Dermis blood vessel endothelial cell (primary cell): Measurements from ENCODE around the gene TSPAN14. TPM values are rescaled to one million over a fixed set of nuclear protein-coding genes. Genes with fewer than 3 reads are reported as not detected.
"Not testable (repeated sequence)": the region's sequence is repeated elsewhere in the genome, so short reads cannot be mapped to it uniquely, and the experiment has no call there.

ENCODE experiments used
- DNase-seq: peaks from one replicate; pipeline ENCODE4 v3.0.0; 2010
- total RNA-seq: library from RNA; depleted of rRNA; stranded (reverse); fragments of >200 nt; gene quantifications from 2 replicates; pipeline ENCODE4 v1.2.3, GENCODE V29; 2014

TSPAN14 gene, protein sequence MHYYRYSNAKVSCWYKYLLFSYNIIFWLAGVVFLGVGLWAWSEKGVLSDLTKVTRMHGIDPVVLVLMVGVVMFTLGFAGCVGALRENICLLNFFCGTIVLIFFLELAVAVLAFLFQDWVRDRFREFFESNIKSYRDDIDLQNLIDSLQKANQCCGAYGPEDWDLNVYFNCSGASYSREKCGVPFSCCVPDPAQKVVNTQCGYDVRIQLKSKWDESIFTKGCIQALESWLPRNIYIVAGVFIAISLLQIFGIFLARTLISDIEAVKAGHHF
- 91.0 and 148 TPM in 2 replicates for total RNA-seq

DNA sequence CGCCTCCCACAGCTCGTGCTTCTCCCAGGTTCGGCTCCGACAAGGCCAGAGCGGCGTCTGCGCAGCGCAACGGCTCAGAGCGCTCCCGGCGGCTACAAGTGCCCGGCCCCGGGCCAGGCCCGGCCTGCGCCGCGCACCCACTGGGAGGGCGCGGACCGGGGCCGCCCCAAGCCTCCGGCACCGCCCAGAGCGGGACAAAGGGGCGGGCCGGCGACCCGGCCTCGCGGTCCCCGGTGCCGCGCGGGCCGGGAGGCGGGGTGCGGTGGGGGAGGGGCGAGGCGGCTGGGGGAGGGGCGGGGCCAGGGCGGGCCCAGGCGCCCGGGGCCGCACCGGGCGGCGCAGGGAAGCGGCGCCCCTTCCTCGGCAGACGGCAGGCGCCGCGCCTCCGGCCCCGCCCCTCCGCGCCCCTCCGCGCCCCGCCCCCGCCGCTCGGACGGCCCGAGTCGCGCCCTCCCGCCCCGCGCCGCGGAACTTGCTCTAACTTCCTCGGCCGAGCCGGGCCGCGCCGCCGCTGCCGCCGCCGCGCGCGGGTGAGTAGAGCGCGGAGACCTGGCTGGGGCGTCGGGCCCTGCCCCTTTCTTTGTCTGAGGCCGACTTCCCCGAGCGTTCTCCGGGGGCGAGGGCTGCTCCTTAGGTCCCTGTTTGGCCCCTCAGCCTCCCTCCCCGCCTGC, at the start of gene TSPAN14:
Gene TSPAN14 (plus strand): TSS at position 469 of the 671 bp plus-strand sequence. CDS start 34,924 bp downstream, outside the sequence.
- DNase-seq: peak; percentile 84

DNA sequence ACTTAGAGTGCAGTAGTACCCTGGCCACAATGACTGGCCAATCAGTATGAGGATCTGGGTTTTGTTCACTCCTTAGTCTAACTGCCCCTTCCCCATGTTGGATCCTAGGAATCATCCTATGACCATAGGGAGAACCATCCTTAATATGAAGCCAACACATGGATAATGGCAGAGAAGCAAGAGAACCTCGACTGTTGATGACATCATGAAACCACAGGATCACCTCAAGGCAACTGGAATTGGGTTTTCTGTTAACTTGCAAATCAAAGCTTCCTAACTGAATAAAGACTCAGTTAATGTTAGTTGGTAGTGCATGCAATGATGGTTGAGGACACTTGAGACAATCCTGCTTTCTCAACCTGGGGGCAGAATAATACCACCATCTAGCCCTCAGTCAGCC, 49.1 kb upstream of the TSPAN14 start:
- DNase-seq: no peak

DNA sequence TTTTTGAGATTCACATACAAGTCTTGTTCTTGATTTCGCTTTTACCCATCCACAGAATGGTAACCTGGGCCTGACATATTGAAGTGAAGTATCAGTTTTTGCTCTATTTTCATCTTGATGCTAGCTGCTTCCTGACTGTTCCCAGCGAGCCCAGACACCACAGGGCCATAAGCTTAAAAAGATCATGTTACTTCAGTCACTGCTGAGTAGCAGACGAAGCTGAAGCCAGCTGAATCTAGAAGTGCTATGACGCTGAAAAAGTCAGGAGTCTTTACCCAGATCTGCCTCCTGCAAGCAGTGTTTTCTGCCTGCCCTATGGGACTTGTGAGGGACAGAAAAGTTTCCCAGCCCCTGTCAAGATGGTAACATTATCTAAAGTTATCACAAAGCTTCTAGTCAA, 48.5 kb upstream of the TSPAN14 start:
- no peak for DNase-seq

DNA sequence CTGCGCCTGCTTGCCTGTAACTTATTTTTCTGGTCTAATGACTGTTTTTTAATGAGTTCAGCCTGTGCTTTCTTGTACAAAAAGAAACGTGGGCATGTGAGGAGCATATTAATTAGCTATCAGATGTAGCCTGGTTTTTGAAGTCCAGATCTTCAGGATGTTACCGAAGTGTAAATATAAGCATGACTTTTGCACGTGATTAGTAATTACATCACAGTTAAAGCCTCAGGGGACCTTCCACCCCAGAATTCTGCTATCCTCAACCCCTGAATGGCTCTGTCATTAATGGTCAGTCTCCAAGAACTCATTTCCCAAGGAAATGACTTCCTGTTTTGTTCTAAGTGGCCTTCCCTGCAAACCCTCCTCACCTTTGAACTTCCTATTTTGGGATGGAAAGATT, 47.9 kb upstream of the TSPAN14 start:
- DNase-seq: peak; percentile 28

DNA sequence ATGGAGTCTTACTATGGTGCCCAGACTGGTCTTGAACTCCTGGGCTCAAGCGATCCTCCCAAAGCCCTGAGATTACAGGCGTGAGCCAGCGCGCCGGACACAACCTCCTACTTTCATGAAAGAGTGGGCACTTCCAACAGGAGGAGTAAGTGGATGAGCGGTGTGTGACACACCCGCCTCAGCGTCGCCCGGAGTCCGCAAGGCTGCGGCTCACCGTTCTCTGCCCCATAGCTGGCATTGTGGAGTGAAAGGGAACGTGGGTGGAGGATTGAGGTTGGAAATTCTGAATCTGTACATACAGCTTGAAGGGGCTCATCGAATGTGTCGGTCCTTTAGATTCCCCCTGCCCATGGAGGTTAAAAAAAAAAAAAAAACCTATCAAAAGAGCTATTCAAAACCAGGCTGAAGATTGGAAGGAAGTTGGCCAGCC, 46.3 kb upstream of the TSPAN14 start:
- peak; percentile 72 for DNase-seq

DNA sequence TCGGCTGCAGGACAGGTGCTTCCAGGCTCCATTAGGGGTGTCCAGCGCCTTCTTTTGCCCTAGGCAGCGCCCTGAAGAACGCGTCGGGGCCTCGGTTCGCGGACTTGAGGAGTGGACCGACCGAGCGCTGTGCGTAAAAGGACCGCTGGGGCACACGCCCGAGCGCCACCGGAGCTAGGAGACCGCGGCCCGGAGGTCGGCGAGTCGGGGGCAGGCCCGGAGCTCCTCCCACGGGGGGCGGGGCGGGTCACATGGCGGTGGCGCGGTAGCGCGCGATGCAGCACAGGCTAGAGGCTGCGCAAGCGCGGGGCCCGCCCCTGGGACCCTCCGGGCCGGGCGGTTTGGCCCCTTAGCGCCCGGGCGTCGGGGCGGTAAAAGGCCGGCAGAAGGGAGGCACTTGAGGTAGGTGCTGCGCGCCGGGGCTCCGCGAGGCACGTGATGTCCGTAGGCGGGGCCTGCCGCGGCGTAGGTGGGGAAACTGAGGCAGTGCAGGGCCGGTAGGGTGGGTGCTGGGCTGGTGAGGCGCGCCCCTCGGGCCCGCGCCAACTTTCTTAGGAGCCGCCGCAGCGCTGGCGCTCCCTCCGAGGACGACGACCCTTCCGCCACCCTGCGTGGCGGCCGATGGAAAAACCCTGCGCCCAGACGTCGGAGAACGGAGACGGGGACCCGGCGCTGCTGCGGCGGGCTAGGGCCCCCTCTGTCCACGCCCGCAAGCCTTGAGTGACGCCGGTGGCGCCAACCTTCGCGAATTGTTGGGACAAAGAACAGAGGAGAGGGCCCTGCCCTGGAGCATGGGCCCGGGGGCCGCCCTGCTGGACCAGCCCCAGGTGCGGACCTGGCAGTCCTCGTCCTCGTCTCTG, 45.6 kb upstream of the TSPAN14 start, which contains the start of gene PRXL2A:
Gene PRXL2A (plus strand): TSS at position 310 of the 860 bp plus-strand sequence. CDS start 11,917 bp downstream, outside the sequence.
- DNase-seq: peak; percentile 88

DNA sequence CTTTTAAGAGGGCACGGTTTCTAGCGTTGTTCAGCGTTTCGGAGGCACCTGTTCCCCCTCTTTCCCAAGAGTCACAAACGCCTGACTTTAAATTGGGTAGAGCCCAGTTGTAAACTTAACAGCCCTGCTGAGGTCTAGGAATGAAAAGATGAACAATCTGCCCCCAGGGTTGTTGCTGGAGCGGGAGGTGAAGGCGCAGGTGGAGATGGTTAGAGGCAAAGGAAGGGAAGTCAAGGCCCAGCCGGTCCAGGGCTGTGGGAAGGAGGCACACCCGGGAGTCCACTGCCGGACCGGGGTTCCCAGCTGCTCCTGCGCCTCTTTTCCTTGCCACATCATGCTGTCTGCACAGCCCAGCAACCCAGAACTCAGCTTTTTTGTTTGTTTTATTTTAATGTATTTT, 45.0 kb upstream of the TSPAN14 start:
- peak; percentile 44 for DNase-seq

DNA sequence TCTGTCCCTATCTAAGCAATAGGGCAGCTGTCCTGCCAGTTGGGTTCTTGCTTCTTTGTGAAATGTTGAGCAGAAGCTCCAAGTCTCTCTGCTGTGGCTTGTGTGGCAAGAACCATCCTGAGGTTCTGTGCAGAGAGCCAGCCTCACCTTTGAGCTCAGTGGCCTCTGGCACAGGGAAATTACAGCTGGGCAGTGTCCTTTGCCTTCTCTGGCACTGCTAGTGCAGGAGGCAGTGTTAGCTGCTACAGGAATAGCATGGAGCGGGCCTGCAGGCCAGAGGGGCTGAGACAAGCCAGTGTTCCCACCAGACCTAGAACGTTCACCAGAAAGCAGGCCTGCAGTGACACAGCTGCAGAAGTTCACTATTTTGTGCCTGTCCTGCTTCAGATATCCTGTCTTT, 44.0 kb upstream of the TSPAN14 start:
- peak; percentile 30 for DNase-seq

DNA sequence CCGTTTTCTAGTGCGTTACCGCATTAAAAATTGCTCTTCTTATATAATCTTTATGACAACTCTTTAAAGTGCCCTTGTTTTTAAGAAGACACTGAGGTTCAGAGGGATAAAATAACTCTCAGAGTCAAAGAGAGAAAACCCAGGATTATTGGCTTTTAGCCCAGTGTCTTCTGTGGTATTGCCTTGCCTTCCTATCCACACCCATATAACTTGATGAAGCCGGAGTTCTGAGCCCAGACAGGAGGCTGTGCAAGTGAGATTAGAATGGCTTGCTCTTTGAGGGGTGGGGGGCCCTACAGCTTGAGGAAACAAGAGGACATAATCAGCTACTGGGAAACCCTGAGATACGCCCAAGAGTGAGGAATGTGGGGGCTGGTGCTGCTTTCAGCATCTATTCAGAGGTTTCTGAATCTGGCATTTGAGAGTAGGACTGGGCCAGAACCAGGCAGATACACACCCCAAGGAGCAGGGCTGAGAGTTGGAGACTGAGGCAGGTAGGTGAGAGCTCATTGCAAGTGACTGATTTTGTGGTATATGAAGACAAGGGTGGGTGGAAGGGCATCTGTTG, 43.4 kb upstream of the TSPAN14 start:
- DNase-seq: peak; percentile 41

DNA sequence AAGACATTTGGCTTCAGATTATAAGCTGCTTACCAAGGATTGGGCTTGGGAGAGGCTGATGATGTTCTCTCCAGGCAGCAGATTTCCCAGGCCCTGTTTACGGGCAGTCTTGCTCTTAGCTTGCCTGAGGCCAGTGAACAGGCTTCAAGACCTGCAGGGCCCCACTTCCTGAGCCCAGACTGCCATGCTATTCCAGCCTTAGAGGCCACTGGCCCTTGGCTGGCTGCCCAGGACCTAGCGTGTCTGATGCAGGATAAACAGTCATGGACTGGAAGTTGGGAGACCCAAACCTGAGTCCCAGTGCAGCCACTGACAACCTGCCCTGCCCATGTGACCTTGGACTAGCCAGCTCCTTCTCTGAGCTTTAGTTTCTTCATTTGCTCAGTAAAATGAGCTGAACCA, 42.8 kb upstream of the TSPAN14 start:
- peak; percentile 95 for DNase-seq

DNA sequence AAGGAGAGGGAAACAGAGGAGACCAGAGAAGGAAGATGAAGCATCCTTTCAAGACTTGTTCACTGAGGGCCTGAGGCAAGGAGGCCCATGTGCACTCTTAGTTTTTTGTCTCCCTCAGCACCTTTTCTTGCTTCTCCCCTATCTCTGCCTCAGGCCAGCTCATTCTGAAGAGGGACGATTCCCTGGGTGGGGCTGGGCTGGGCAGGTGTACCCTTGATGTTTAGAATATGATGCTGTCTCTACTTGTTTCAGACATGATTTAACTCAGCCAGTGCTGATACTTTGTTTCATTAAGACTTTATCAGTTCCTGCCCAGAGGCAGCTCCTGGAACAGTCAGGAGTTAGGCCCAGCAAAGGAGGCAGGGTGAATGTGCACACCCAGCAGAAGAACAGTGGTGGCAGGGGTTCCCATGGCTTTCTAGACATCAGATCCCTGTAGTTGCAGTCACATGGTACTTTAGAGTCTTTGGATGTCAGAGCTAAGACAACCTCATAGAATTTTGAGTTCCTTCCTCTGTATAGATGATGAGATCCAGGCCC, 42.4 kb upstream of the TSPAN14 start:
- DNase-seq: peak; percentile 34

DNA sequence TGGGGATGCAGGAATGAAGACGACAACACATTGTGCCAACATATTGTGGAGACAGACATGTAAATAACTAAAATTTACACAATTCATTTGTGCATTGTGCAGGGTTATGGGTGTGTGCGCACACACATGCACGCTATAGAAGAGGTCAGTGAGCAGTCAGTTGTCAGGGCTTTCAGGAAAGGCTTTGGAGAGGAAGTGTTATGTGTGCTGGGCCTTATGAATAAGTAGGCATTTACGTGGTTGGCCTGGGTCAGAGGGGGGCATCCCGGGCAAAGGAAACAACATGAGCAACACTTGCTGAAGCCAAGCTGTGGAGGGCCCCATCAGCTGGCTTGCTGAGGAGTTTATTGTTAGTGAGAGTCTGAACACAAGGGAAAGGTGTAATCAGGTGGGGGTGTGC, 41.6 kb upstream of the TSPAN14 start:
- peak; percentile 96 for DNase-seq

DNA sequence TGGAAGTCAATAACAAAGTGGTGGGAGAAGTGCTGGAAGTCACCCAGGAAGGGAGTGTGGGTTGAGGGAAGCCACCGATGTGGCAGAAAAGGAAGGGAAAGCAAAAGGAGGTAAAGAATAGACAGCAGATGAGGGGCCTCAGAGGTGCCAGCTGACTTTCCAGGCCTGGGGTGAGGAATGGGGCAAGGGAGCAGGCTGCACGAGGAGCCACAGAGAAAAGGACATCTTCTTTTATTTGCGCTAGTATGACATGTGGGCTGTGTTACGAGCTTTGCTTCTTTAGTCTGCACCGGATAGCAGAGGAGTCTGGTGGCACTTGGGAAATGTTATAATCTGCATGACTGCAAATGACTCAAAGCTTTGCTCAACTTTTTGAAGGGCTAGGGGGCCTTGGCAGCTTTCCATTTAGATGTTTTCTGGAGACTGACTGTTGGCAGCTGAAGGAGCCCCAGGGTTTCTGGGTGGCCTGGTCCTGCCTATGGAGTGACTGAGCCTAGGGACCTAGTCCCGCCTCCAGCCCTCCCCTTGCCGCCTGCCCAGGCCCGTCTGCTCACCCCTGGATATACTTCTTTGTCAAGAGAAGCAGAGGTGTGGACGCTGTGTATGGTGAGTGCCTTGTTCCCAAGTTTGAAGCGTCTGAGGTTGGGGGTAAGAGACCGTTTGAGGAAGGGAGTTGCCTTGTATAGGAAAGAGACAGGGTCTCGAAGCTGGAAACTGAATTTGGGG, 40.7 kb upstream of the TSPAN14 start:
- peak; percentile 70 for DNase-seq

DNA sequence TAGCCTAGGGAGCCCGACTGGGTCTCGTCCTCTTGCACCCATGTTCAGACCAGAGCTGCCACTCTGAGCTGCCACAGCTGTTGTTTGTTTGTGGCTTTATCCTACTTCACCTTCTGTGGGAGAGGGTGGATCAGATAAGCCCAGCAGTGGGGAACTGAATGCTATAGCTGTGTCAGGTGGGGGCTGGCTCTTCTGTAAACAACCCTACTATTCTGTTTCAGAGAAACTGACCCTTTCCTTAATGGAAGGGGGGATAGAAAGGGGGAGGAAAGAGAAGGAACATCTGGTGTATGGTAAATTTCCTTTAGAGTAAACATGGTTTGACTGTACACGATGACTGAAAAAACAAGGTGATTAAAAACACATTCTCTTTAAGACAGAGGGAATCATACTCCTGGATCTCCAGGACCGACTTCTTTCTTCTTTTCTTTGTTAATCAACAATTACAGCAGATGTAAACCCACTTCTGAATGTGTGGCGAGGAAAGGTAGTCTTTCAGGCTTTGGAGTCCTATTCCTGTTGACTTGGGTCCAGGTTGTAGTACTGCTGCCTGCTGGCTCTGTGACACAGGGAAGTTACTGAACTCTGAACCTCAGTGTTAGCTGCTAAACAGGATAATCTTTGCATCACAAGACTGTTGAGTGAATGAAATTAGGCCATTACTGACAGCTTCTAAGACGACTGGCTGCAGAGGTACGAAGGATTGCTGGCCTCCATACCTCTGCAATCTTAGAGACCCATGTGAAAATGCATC, 39.8 kb upstream of the TSPAN14 start:
- DNase-seq: peak; percentile 28

DNA sequence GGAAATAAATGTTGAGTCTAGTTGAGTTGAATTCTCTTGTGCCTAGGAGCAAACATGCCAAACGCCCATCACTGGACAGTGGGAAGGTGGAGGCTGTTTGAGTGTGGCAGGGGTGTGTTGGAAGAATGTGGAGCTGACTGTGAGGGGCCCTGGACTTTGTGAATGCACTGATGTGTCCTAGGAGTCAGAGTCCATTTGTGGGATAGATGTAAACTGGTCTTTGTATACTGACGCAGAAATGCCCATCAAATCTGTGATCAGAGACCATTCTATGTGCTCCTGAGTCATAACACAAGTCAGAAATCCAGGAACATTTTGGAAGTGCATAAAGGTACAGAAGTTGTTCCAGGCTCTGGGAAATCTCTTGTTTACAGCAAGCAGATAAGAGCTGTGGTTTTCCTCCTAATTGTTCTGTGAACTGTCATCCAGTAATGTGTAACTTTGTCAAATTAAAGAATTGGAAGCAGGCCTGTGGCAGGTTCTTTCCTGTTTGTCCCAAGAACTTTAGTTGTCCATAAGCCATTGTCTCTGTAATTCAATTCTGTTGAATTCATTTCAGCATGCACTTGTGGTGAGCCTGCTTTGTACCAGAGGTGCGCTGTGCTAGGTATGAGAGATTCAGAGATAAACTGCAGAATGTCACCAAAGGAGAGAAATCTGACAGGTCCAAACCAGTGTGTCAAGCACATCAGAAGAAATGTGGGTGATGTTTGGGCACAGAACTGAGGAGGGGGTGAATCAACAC, 38.2 kb upstream of the TSPAN14 start:
- peak; percentile 34 for DNase-seq

DNA sequence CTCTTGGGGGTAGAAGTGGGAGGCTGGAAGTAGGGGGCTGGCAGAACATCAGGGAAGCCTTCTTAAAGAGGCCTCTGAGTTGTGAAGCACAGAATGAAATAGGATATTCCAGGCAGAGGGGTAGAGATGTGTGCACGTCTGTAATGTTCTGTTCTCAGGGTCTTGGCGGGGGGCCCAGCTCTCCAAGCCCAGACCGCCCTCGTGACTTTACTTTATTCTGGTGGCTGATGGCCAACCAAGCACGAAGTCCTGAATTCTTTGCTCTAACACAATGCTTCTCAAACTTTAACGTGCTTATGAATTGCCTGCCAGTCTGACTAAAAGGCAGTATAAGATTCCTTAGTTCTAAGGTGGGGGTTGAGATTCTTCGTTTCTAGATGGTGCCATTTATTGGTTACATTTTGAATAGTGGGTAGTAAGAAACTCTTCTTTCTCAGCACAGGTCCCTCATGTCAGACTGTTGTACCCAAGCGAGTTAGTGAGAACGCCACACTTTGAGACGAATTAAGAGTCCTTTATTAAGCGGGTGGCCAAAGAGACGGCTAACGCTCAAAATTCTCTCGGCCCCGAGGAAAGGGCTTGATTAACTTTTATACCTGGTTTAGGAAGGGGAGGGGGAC, 37.5 kb upstream of the TSPAN14 start:
- DNase-seq: peak; percentile 64

DNA sequence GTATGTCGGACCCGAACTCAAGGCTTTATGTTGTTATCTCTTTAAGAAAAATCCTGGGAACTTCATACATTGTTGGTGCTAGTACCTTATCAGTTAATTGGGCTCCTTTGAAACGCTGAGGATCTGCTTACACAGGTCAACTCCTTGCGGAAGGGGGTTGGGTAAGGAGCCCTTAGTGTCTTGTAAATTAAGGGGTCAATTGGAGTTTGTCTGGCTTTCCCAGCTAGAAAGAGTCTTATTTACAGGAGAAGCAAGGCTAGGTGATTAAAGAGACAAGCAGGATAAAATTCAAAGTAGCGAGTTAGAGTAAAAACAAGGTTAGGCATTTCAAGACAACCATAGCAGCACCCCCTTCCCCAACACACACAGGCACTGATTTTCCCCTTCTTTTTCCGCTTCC, 36.9 kb upstream of the TSPAN14 start:
- not testable (repeated sequence) for DNase-seq

DNA sequence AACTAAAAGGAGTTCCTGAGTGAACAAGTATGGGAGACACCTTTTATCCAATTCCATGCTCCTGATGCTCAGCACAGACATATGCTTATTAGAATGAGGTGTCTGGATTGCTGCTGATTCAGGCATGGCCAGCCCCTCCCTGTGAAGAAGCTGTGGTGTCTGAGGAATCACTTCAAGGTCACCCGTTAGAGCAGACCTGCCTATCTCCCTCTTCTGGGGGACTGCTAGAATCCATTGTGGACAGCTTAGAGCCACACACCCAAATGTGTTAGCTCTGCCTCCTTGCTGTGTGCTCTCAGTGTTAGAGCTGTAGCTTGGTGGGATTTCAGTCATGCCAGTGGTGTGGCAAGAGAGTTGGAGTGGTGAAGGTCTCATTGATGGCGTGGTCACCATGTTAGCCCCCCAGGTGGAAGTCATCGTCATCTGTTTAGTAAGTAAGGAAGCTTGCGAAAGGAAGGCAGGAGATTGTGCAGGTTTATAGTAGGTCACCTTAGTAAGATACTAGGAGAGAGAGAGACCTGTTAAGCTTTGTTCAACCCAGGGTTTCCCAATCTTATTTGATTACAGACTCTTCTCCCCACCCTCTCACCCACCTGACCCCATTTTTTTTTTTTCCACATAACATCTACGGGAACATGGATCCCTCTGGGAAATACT, 32.9 kb upstream of the TSPAN14 start:
- no peak for DNase-seq
